HepG2 (cell line): ENCODE measurements around the gene TMEM165. TPM values are rescaled to one million over a fixed set of nuclear protein-coding genes. Genes with fewer than 3 reads are reported as not detected.

Experiments used
- ARNT ChIP-seq: fragments of 450-650 bp; IDR thresholded peaks from 2 replicates; pipeline ENCODE4 v1.6.1; 2017
- ELF1 ChIP-seq: sonication (generic); formaldehyde crosslinking; IDR thresholded peaks from 2 replicates; pipeline ENCODE4 v1.4.0; 2020; ENCODE audit warnings: missing genetic modification reagents
- HINFP ChIP-seq: sonication (generic); formaldehyde crosslinking; IDR thresholded peaks from 2 replicates; pipeline ENCODE4 v1.4.0; 2020; ENCODE audit warnings: low read depth, mild to moderate bottlenecking, missing genetic modification reagents
- HMGA1 ChIP-seq: sonication (generic); formaldehyde crosslinking; conservative IDR thresholded peaks from 2 replicates; pipeline ENCODE4 v1.4.0; 2020; ENCODE audit warnings: missing genetic modification reagents
- MEIS1 ChIP-seq: sonication (generic); formaldehyde crosslinking; IDR thresholded peaks from 2 replicates; pipeline ENCODE4 v1.9.0; 2021; ENCODE audit warnings: mild to moderate bottlenecking, missing genetic modification reagents, moderate library complexity, borderline replicate concordance
- MYC ChIP-seq: sonication (generic); formaldehyde crosslinking; IDR thresholded peaks from 2 replicates; pipeline ENCODE4 v1.9.0; 2021; ENCODE audit warnings: missing genetic modification reagents, borderline replicate concordance
- PAX8 ChIP-seq: sonication (generic); formaldehyde crosslinking; IDR thresholded peaks from 2 replicates; pipeline ENCODE4 v1.8.0; 2022; ENCODE audit warnings: mild to moderate bottlenecking, missing genetic modification reagents, borderline replicate concordance
- RELA ChIP-seq: sonication (generic); formaldehyde crosslinking; IDR thresholded peaks from 2 replicates; pipeline ENCODE4 v1.4.0; 2020; ENCODE audit warnings: missing genetic modification reagents
- SMAD3 ChIP-seq: sonication (generic); formaldehyde crosslinking; IDR thresholded peaks from 2 replicates; pipeline ENCODE4 v1.4.0; 2020; ENCODE audit warnings: missing genetic modification reagents
- SOX13 ChIP-seq, 3 experiments: fragments of 450-650 bp in 1 of 3; sonication (generic) in 1 of 3; formaldehyde crosslinking in 1 of 3; IDR thresholded peaks in 2 of 3; conservative IDR thresholded peaks in 1 of 3; 2 replicates each; pipeline versions ENCODE4 v1.5.0 to v1.6.1; 2016 to 2020; ENCODE audit warnings: antibody characterized with exemption in 1 of 3, mild to moderate bottlenecking in 1 of 3, missing compliant biosample characterization in 1 of 3, missing genetic modification reagents in 1 of 3, moderate library complexity in 1 of 3
- SSRP1 ChIP-seq: IDR thresholded peaks from 2 replicates; pipeline ENCODE4 v1.6.1; 2016; ENCODE audit warnings: control low read depth
- THAP11 ChIP-seq: IDR thresholded peaks from 2 replicates; pipeline ENCODE4 v1.6.1; 2016; ENCODE audit warnings: missing biosample characterization, missing genetic modification reagents
- TSC22D2 ChIP-seq: sonication (generic); formaldehyde crosslinking; IDR thresholded peaks from 2 replicates; pipeline ENCODE4 v1.5.1; 2020; ENCODE audit warnings: missing genetic modification reagents, mild to moderate bottlenecking, borderline replicate concordance
- ZNF326 ChIP-seq: sonication (generic); formaldehyde crosslinking; IDR thresholded peaks from 2 replicates; pipeline ENCODE4 v1.4.0; 2020; ENCODE audit warnings: missing genetic modification reagents, borderline replicate concordance
- ZNF335 ChIP-seq: sonication (generic); formaldehyde crosslinking; IDR thresholded peaks from 2 replicates; pipeline ENCODE4 v1.4.0; 2020; ENCODE audit warnings: missing genetic modification reagents
- ZNF441 ChIP-seq: sonication (generic); formaldehyde crosslinking; IDR thresholded peaks from 2 replicates; pipeline ENCODE4 v1.7.0; 2021; ENCODE audit warnings: missing genetic modification reagents, borderline replicate concordance
- ZNF512 ChIP-seq: sonication (generic); formaldehyde crosslinking; IDR thresholded peaks from 2 replicates; pipeline ENCODE4 v1.4.0; 2020; ENCODE audit warnings: mild to moderate bottlenecking, missing genetic modification reagents
- ZNF562 ChIP-seq: sonication (generic); formaldehyde crosslinking; IDR thresholded peaks from 2 replicates; pipeline ENCODE4 v1.8.0; 2022; ENCODE audit warnings: missing genetic modification reagents, borderline replicate concordance
- ZNF567 ChIP-seq: sonication (generic); formaldehyde crosslinking; IDR thresholded peaks from 2 replicates; pipeline ENCODE4 v1.8.1; 2023; ENCODE audit warnings: mild to moderate bottlenecking, missing genetic modification reagents, borderline replicate concordance
- ZNF609 ChIP-seq: sonication (generic); formaldehyde crosslinking; IDR thresholded peaks from 2 replicates; pipeline ENCODE4 v1.4.0; 2020; ENCODE audit warnings: mild to moderate bottlenecking, missing genetic modification reagents, borderline replicate concordance
- ZNF816 ChIP-seq: sonication (generic); formaldehyde crosslinking; IDR thresholded peaks from 2 replicates; pipeline ENCODE4 v1.8.0; 2022; ENCODE audit warnings: missing genetic modification reagents, mild to moderate bottlenecking, borderline replicate concordance
- ZNF850 ChIP-seq: sonication (generic); formaldehyde crosslinking; conservative IDR thresholded peaks from 2 replicates; pipeline ENCODE4 v1.9.0; 2021; ENCODE audit warnings: mild to moderate bottlenecking, missing genetic modification reagents
- polyA plus RNA-seq, 8 experiments: library from polyadenylated mRNA; depleted of rRNA in 3 of 8; stranded (reverse) in 7 of 8; unstranded in 1 of 8; fragments of >200 nt; fragmentation: Illumina TruSeq in 4 of 8; extraction: Trizol in 4 of 8; gene quantifications; 2 replicates each; pipeline versions ENCODE4 v1.2.1 to v1.2.3, GENCODE V29; 2011 to 2016; ENCODE audit warnings: low read depth in 4 of 8, missing spikeins in 1 of 8, mixed read lengths in 1 of 8; ENCODE audit not compliant: insufficient read depth in 1 of 8
- total RNA-seq, 5 experiments: library from RNA; depleted of rRNA; stranded (reverse); fragments of >200 nt; fragmentation: Illumina TruSeq; extraction: Trizol; gene quantifications; 2 replicates each; pipeline ENCODE4 v1.2.3, GENCODE V29; 2016; ENCODE audit warnings: low read depth in 1 of 5

The TMEM165 gene
- total and polyA plus RNA-seq, 2 of the 13 experiments (the other 11 are each of a cell fraction or from before 2014, with no cell fraction given): 54.6 to 103 TPM

GRCh38 chr4:55395529-55396307 is at the start of gene TMEM165 (continued):
- TF ChIP-seq ZNF609 (CRISPR knock-in tag) (no peak; the same call in 1 of the 2 replicates), ZNF850 (no peak), SMAD3 (CRISPR knock-in tag) (no peak), ELF1 (CRISPR knock-in tag) (0 out of 2 replicates have a peak, but pooled peaks have one; percentile 51), PAX8 (CRISPR knock-in tag) (no peak), THAP11 (CRISPR knock-in tag) (peak; percentile 72; the same call in 1 of the 2 replicates), RELA (CRISPR knock-in tag) (no peak), MYC (peak; percentile 81; the same call in 1 of the 2 replicates), ZNF562 (CRISPR knock-in tag) (no peak), ZNF441 (peak; percentile 58), ARNT (no peak), HMGA1 (CRISPR knock-in tag) (no peak), ZNF567 (CRISPR knock-in tag) (0 out of 2 replicates have a peak, but pooled peaks have one; percentile 52), HINFP (CRISPR knock-in tag) (0 out of 2 replicates have a peak, but pooled peaks have one; percentile 18), SOX13 (IDR thresholded peaks at IDR 0.05) (no peak), SOX13 (CRISPR knock-in tag; conservative IDR thresholded peaks at IDR 0.05 in 1 of 2, IDR thresholded peaks at IDR 0.05 in 1 of 2) (0 out of 4 replicates have a peak, but pooled peaks of 1 of the 2 experiments have one; percentile 3), ZNF816 (no peak), MEIS1 (peak; percentile 42; the same call in 1 of the 2 replicates), ZNF512 (CRISPR knock-in tag) (peak; percentile 56; the same call in 1 of the 2 replicates), SSRP1 (CRISPR knock-in tag) (no peak), ZNF326 (CRISPR knock-in tag) (no peak), ZNF335 (CRISPR knock-in tag) (no peak), TSC22D2 (CRISPR knock-in tag) (no peak)
